BLaER1 (cell line): ENCODE results near the gene UBAC2.

Experiments
- H3K27ac ChIP-seq: shearing (Covaris generic); formaldehyde crosslinking; 2 replicates; pipeline ENCODE4 v1.8.1; 2022
- H3K27me3 ChIP-seq: shearing (Covaris generic); formaldehyde crosslinking; 2 replicates; pipeline ENCODE4 v1.8.1; 2022
- H3K36me3 ChIP-seq: shearing (Covaris generic); formaldehyde crosslinking; 2 replicates; pipeline ENCODE4 v1.8.1; 2022
- H3K4me1 ChIP-seq: shearing (Covaris generic); formaldehyde crosslinking; 2 replicates; pipeline ENCODE4 v1.8.1; 2022
- H3K4me2 ChIP-seq: shearing (Covaris generic); formaldehyde crosslinking; 2 replicates; pipeline ENCODE4 v1.8.1; 2022
- H3K4me3 ChIP-seq: shearing (Covaris generic); formaldehyde crosslinking; 2 replicates; pipeline ENCODE4 v1.8.1; 2022
- H3K9ac ChIP-seq: shearing (Covaris generic); formaldehyde crosslinking; 2 replicates; pipeline ENCODE4 v1.8.1; 2022
- H3K9me3 ChIP-seq: shearing (Covaris generic); formaldehyde crosslinking; 2 replicates; pipeline ENCODE4 v1.8.1; 2022
- H4K20me1 ChIP-seq: shearing (Covaris generic); formaldehyde crosslinking; 2 replicates; pipeline ENCODE4 v1.8.1; 2022
- Cebpa-rat ChIP-seq: shearing (Covaris generic); IDR thresholded peaks from 2 replicates; pipeline ENCODE4 v1.8.1; 2022

UBAC2 gene

GRCh38 chr13:99320693-99321481 lies 120.2 kb downstream of the UBAC2 start:
- no peak overlapping the region for H3K4me3 ChIP-seq
- peaks cover 72% of the 10 kb centered on the region for H3K36me3 ChIP-seq
- TF ChIP-seq Cebpa-rat, result no peak
- H3K4me1 ChIP-seq, result peaks cover 18% of the 10 kb centered on the region
- H3K27ac ChIP-seq, result no peak overlapping the region
- H3K27me3 ChIP-seq, result no peaks in the 10 kb centered on the region
- H3K9me3 ChIP-seq, result no peaks in the 10 kb centered on the region
- no peak overlapping the region for H3K9ac ChIP-seq
- H3K4me2 ChIP-seq, result no peak overlapping the region; the same call in 1 of the 2 replicates
- H4K20me1 ChIP-seq, result peaks cover 28% of the 10 kb centered on the region

- Histone ChIP-seq H3K4me2 (no peak overlapping the region), H3K9me3 (no peaks in the 10 kb centered on the region), H3K9ac (no peak overlapping the region), H4K20me1 (peaks cover 21% of the 10 kb centered on the region), H3K27me3 (no peaks in the 10 kb centered on the region), H3K36me3 (peaks cover 70% of the 10 kb centered on the region), H3K27ac (no peak overlapping the region), H3K4me1 (peaks cover 19% of the 10 kb centered on the region), H3K4me3 (no peak overlapping the region)
- no peak for TF ChIP-seq Cebpa-rat
Measured at GRCh38 chr13:99321709-99322108, 121.1 kb downstream of the UBAC2 start.

- peaks cover 21% of the 10 kb centered on the region for H4K20me1 ChIP-seq
- H3K9ac ChIP-seq, result no peak overlapping the region
- no peak overlapping the region for H3K4me3 ChIP-seq
- peaks cover 19% of the 10 kb centered on the region for H3K4me1 ChIP-seq
- H3K9me3 ChIP-seq, result no peaks in the 10 kb centered on the region
- no peaks in the 10 kb centered on the region for H3K27me3 ChIP-seq
- no peak for TF ChIP-seq Cebpa-rat
- no peak overlapping the region for H3K27ac ChIP-seq
- peaks cover 70% of the 10 kb centered on the region for H3K36me3 ChIP-seq
- H3K4me2 ChIP-seq, result no peak overlapping the region
Measured at GRCh38 chr13:99322297-99323103, 121.8 kb downstream of the UBAC2 start.

GRCh38 chr13:99323488-99323887 lies 122.8 kb downstream of the UBAC2 start:
- Histone ChIP-seq H3K27me3 (no peaks in the 10 kb centered on the region), H3K36me3 (peaks cover 73% of the 10 kb centered on the region), H3K27ac (no peak overlapping the region), H3K9me3 (no peaks in the 10 kb centered on the region), H3K4me2 (no peak overlapping the region), H3K4me1 (peaks cover 19% of the 10 kb centered on the region), H3K9ac (no peak overlapping the region), H3K4me3 (no peak overlapping the region), H4K20me1 (peaks cover 21% of the 10 kb centered on the region)
- no peak for TF ChIP-seq Cebpa-rat

GRCh38 chr13:99326012-99326411 lies 125.4 kb downstream of the UBAC2 start:
- H3K9ac ChIP-seq, result no peak overlapping the region
- H3K9me3 ChIP-seq, result no peaks in the 10 kb centered on the region
- no peaks in the 10 kb centered on the region for H3K27me3 ChIP-seq
- H3K4me2 ChIP-seq, result no peak overlapping the region
- H4K20me1 ChIP-seq, result peaks cover 8% of the 10 kb centered on the region; the same call in 1 of the 2 replicates
- H3K4me3 ChIP-seq, result no peak overlapping the region
- peaks cover 81% of the 10 kb centered on the region for H3K36me3 ChIP-seq
- no peak for TF ChIP-seq Cebpa-rat
- H3K4me1 ChIP-seq, result peaks cover 11% of the 10 kb centered on the region; the same call in 1 of the 2 replicates
- H3K27ac ChIP-seq, result no peak overlapping the region

- Histone ChIP-seq H3K36me3 (peaks cover 88% of the 10 kb centered on the region), H3K9me3 (no peaks in the 10 kb centered on the region), H3K4me2 (no peak overlapping the region), H4K20me1 (peaks cover 19% of the 10 kb centered on the region; the same call in 1 of the 2 replicates), H3K9ac (no peak overlapping the region), H3K27me3 (no peaks in the 10 kb centered on the region), H3K4me3 (no peak overlapping the region), H3K27ac (no peak overlapping the region), H3K4me1 (peaks cover 19% of the 10 kb centered on the region; the same call in 1 of the 2 replicates)
- no peak for TF ChIP-seq Cebpa-rat
Measured at GRCh38 chr13:99327126-99327525, 126.5 kb downstream of the UBAC2 start.

GRCh38 chr13:99327761-99328160 lies 127.1 kb downstream of the UBAC2 start:
- Histone ChIP-seq H3K36me3 (peaks cover 88% of the 10 kb centered on the region), H3K9me3 (no peaks in the 10 kb centered on the region), H3K4me1 (peaks cover 23% of the 10 kb centered on the region; the same call in 1 of the 2 replicates), H4K20me1 (peaks cover 25% of the 10 kb centered on the region; the same call in 1 of the 2 replicates), H3K4me2 (no peak overlapping the region), H3K4me3 (no peak overlapping the region), H3K9ac (no peak overlapping the region), H3K27ac (no peak overlapping the region), H3K27me3 (no peaks in the 10 kb centered on the region)
- TF ChIP-seq Cebpa-rat, result no peak

GRCh38 chr13:99329477-99329876 lies 128.8 kb downstream of the UBAC2 start:
- no peaks in the 10 kb centered on the region for H3K27me3 ChIP-seq
- no peak overlapping the region for H3K4me3 ChIP-seq
- peaks cover 30% of the 10 kb centered on the region for H3K4me1 ChIP-seq
- no peak overlapping the region for H3K9ac ChIP-seq
- no peak overlapping the region for H3K27ac ChIP-seq
- no peak for TF ChIP-seq Cebpa-rat
- no peak overlapping the region for H3K4me2 ChIP-seq
- peaks cover 72% of the 10 kb centered on the region for H3K36me3 ChIP-seq
- peaks cover 25% of the 10 kb centered on the region; the same call in 1 of the 2 replicates for H4K20me1 ChIP-seq
- no peaks in the 10 kb centered on the region for H3K9me3 ChIP-seq

GRCh38 chr13:99330942-99331341 lies 130.3 kb downstream of the UBAC2 start:
- peaks cover 40% of the 10 kb centered on the region for H3K4me1 ChIP-seq
- H3K27ac ChIP-seq, result no peak overlapping the region
- H3K36me3 ChIP-seq, result peaks cover 57% of the 10 kb centered on the region
- no peak overlapping the region for H3K4me2 ChIP-seq
- no peak overlapping the region for H3K4me3 ChIP-seq
- H3K27me3 ChIP-seq, result no peaks in the 10 kb centered on the region
- H4K20me1 ChIP-seq, result peaks cover 33% of the 10 kb centered on the region
- no peak overlapping the region for H3K9ac ChIP-seq
- H3K9me3 ChIP-seq, result no peaks in the 10 kb centered on the region
- TF ChIP-seq Cebpa-rat, result no peak

GRCh38 chr13:99331881-99332293 lies 131.2 kb downstream of the UBAC2 start:
- Histone ChIP-seq H3K27me3 (no peaks in the 10 kb centered on the region), H3K4me2 (peak overlapping the region; percentile 28; the same call in 1 of the 2 replicates), H3K9me3 (no peaks in the 10 kb centered on the region), H3K4me1 (peaks cover 41% of the 10 kb centered on the region), H3K36me3 (peaks cover 50% of the 10 kb centered on the region), H3K4me3 (no peak overlapping the region), H3K27ac (no peak overlapping the region), H4K20me1 (peaks cover 41% of the 10 kb centered on the region), H3K9ac (no peak overlapping the region)
- TF ChIP-seq Cebpa-rat, result no peak
